CD4-positive, alpha-beta T cell treated with Interleukin-6 for 4 hours (primary cell): ENCODE data around the gene PLAC8.

ENCODE experiments used
- DNase-seq: peaks from one replicate; pipeline ENCODE4 v3.0.0-alpha.2; 2020; ENCODE audit warnings: mixed read lengths

PLAC8 gene

GRCh38 chr4:83114576-83114975 is at the start of gene PLAC8:
Gene PLAC8 (minus strand): TSS chr4:83114729. CDS start chr4:83107921, 6,808 bp downstream.
- DNase-seq, result peak; percentile 56

- no peak for DNase-seq
Observed at GRCh38 chr4:83153417-83153816, 38.9 kb upstream of the PLAC8 start.

- DNase-seq, result no peak
Observed at GRCh38 chr4:83152746-83153145, 38.2 kb upstream of the PLAC8 start.

- DNase-seq, result no peak
Observed at GRCh38 chr4:83151651-83152050, 37.1 kb upstream of the PLAC8 start.

- no peak for DNase-seq
Observed at GRCh38 chr4:83150653-83151330, 36.3 kb upstream of the PLAC8 start.

- DNase-seq, result no peak
Observed at GRCh38 chr4:83149865-83150652, 35.5 kb upstream of the PLAC8 start.

GRCh38 chr4:83146841-83147240 is 32.3 kb upstream of the PLAC8 start:
- DNase-seq, result no peak

- DNase-seq, result peak; percentile 28
Observed at GRCh38 chr4:83145776-83146175, 31.2 kb upstream of the PLAC8 start.

- DNase-seq, result no peak
Observed at GRCh38 chr4:83139514-83140156, 25.1 kb upstream of the PLAC8 start.

GRCh38 chr4:83138946-83139345 is 24.4 kb upstream of the PLAC8 start:
- DNase-seq, result no peak

- DNase-seq, result no peak
Observed at GRCh38 chr4:83132065-83132464, 17.5 kb upstream of the PLAC8 start.

- no peak for DNase-seq
Observed at GRCh38 chr4:83129264-83129663, 14.7 kb upstream of the PLAC8 start.

GRCh38 chr4:83128240-83128929 is 13.9 kb upstream of the PLAC8 start:
- DNase-seq, result no peak

- DNase-seq, result peak; percentile 54
Observed at GRCh38 chr4:83125738-83126141, 11.2 kb upstream of the PLAC8 start.

- DNase-seq, result no peak
Observed at GRCh38 chr4:83124111-83124780, 9.7 kb upstream of the PLAC8 start.

GRCh38 chr4:83121246-83121645 is 6.7 kb upstream of the PLAC8 start:
- no peak for DNase-seq

GRCh38 chr4:83118869-83119268 is 4.3 kb upstream of the PLAC8 start:
- no peak for DNase-seq

- DNase-seq, result no peak
Observed at GRCh38 chr4:83115656-83116285, 1.2 kb upstream of the PLAC8 start.

GRCh38 chr4:83115000-83115399 is 471 bp upstream of the PLAC8 start:
- DNase-seq, result no peak

- no peak for DNase-seq
Observed at GRCh38 chr4:83113429-83113786, 1.1 kb downstream of the PLAC8 start.

- peak; percentile 54 for DNase-seq
Observed at GRCh38 chr4:83112678-83113428, 1.7 kb downstream of the PLAC8 start.
